Loucy (cell line): ENCODE measurements around the gene AQP9.

Source experiments
- H2AFZ ChIP-seq: fragments of 200-600 bp; sonication (generic); 2 replicates; pipeline ENCODE4 v1.6.0; 2016; ENCODE audit warnings: antibody characterized with exemption, mild to moderate bottlenecking, low read length, moderate library complexity
- H3F3A ChIP-seq: fragments of 200-600 bp; 2 replicates; pipeline ENCODE4 v1.6.0; 2016; ENCODE audit warnings: antibody characterized with exemption, low read depth, mild to moderate bottlenecking
- H3K27me3 ChIP-seq: fragments of 200-600 bp; sonication (generic); 2 replicates; pipeline ENCODE4 v1.6.1; 2014; ENCODE audit warnings: low read length, mild to moderate bottlenecking; ENCODE audit not compliant: insufficient read depth, poor library complexity, severe bottlenecking
- H3K36me3 ChIP-seq: fragments of 200-600 bp; sonication (generic); 2 replicates; pipeline ENCODE4 v1.6.1; 2016; ENCODE audit warnings: low read length; ENCODE audit not compliant: insufficient read depth
- H3K4me1 ChIP-seq: fragments of 200-600 bp; sonication (generic); 2 replicates; pipeline ENCODE4 v1.5.1; 2014; ENCODE audit warnings: low read length, mild to moderate bottlenecking; ENCODE audit not compliant: insufficient read depth, poor library complexity, severe bottlenecking
- H3K4me2 ChIP-seq: fragments of 200-600 bp; sonication (generic); 2 replicates; pipeline ENCODE4 v1.6.0; 2014; ENCODE audit warnings: antibody characterized with exemption, low read length, low read depth, mild to moderate bottlenecking; ENCODE audit not compliant: poor library complexity, severe bottlenecking
- H3K4me3 ChIP-seq: fragments of 200-600 bp; sonication (generic); 2 replicates; pipeline ENCODE4 v1.5.1; 2014; ENCODE audit warnings: low read length, mild to moderate bottlenecking, mixed read lengths; ENCODE audit not compliant: poor library complexity, severe bottlenecking
- H3K79me2 ChIP-seq: fragments of 200-600 bp; sonication (generic); 2 replicates; pipeline ENCODE4 v1.6.1; 2014; ENCODE audit warnings: low read length; ENCODE audit not compliant: insufficient read depth
- H3K9ac ChIP-seq: fragments of 200-600 bp; sonication (generic); 2 replicates; pipeline ENCODE4 v1.6.0; 2014; ENCODE audit warnings: mild to moderate bottlenecking, low read depth, low read length, moderate library complexity; ENCODE audit not compliant: poor library complexity, severe bottlenecking
- H3K9me2 ChIP-seq: fragments of 200-600 bp; sonication (generic); replicated peaks from 2 replicates; pipeline ENCODE4 v1.6.1; 2016; ENCODE audit warnings: low read depth, low read length, mixed read lengths
- H3K9me3 ChIP-seq: fragments of 200-600 bp; sonication (generic); 2 replicates; pipeline ENCODE4 v1.6.1; 2014; ENCODE audit warnings: mild to moderate bottlenecking, antibody characterized with exemption, low read length, low read depth; ENCODE audit not compliant: insufficient read depth
- H4K20me1 ChIP-seq: fragments of 200-600 bp; sonication (generic); 2 replicates; pipeline ENCODE4 v1.6.0; 2014; ENCODE audit warnings: antibody characterized with exemption, low read length, mild to moderate bottlenecking; ENCODE audit not compliant: insufficient read depth, poor library complexity, severe bottlenecking
- CTCF ChIP-seq: fragments of 200-600 bp; sonication (generic); conservative IDR thresholded peaks from 2 replicates; pipeline ENCODE4 v1.5.1; 2014; ENCODE audit warnings: mild to moderate bottlenecking, antibody characterized with exemption, low read length
- EZH2phosphoT487 ChIP-seq: fragments of 200-600 bp; IDR thresholded peaks from 2 replicates; pipeline ENCODE4 v1.6.1; 2018; ENCODE audit warnings: antibody characterized with exemption, mild to moderate bottlenecking, moderate library complexity, borderline replicate concordance

AQP9 gene

GRCh38 chr15:58171476-58172061 is 33.4 kb downstream of the AQP9 start:
- no peaks in the 10 kb centered on the region for H4K20me1 ChIP-seq
- no peaks in the 10 kb centered on the region for H3K9me3 ChIP-seq
- H3K36me3 ChIP-seq: no peaks in the 10 kb centered on the region
- no peaks in the 10 kb centered on the region for H3K4me1 ChIP-seq
- peaks cover 16% of the 10 kb centered on the region for H3K27me3 ChIP-seq
- no peak overlapping the region for H2AFZ ChIP-seq
- no peaks in the 10 kb centered on the region for H3K79me2 ChIP-seq
- H3K9me2 ChIP-seq: no peaks in the 10 kb centered on the region
- H3F3A ChIP-seq: no peaks in the 10 kb centered on the region
- no peak overlapping the region for H3K4me2 ChIP-seq
- TF ChIP-seq CTCF: no peak
- no peak for TF ChIP-seq EZH2phosphoT487
- H3K4me3 ChIP-seq: no peak overlapping the region
- H3K9ac ChIP-seq: no peak overlapping the region

- Histone ChIP-seq H2AFZ (no peak overlapping the region), H3K4me3 (no peak overlapping the region), H3K27me3 (peaks cover 6% of the 10 kb centered on the region), H3K9me2 (no peaks in the 10 kb centered on the region), H3K9ac (no peak overlapping the region), H3F3A (no peaks in the 10 kb centered on the region), H3K4me1 (no peaks in the 10 kb centered on the region), H4K20me1 (no peaks in the 10 kb centered on the region), H3K9me3 (no peaks in the 10 kb centered on the region), H3K79me2 (no peaks in the 10 kb centered on the region), H3K36me3 (no peaks in the 10 kb centered on the region), H3K4me2 (no peak overlapping the region)
- TF ChIP-seq CTCF (no peak), EZH2phosphoT487 (no peak)
These were observed 36.5 kb downstream of the AQP9 start for GRCh38 chr15:58174709-58175108.

- H3K27me3 ChIP-seq: peaks cover 6% of the 10 kb centered on the region
- H3F3A ChIP-seq: no peaks in the 10 kb centered on the region
- no peaks in the 10 kb centered on the region for H3K36me3 ChIP-seq
- no peak for TF ChIP-seq EZH2phosphoT487
- no peak for TF ChIP-seq CTCF
- H3K9ac ChIP-seq: no peak overlapping the region
- H3K79me2 ChIP-seq: no peaks in the 10 kb centered on the region
- no peaks in the 10 kb centered on the region for H4K20me1 ChIP-seq
- no peaks in the 10 kb centered on the region for H3K9me3 ChIP-seq
- no peak overlapping the region for H2AFZ ChIP-seq
- H3K9me2 ChIP-seq: no peaks in the 10 kb centered on the region
- H3K4me3 ChIP-seq: no peak overlapping the region
- no peaks in the 10 kb centered on the region for H3K4me1 ChIP-seq
- no peak overlapping the region for H3K4me2 ChIP-seq
These were observed 37.8 kb downstream of the AQP9 start for GRCh38 chr15:58175955-58176354.
